Calu3 (cell line): ENCODE data around the gene ASB2. TPM values are rescaled to one million over a fixed set of nuclear protein-coding genes. Genes with fewer than 3 reads are reported as not detected.

Experiments used
- BruUV-seq: library from RNA; stranded (reverse); fragments of 400-500 nt; replicated peaks from 2 replicates; lab custom pipeline; 2021; lab: Mats Ljungman, UMichigan
- CTCF ChIA-PET: fragments of 300-600 bp; sonication (Branson Sonifier 250); formaldehyde crosslinking; loops from one replicate; lab custom pipeline; 2022; ENCODE audit warnings: antibody characterized with exemption; lab: Charles Lee
- DNase-seq: peaks from one replicate; pipeline ENCODE4 v3.0.0; 2022
- H3K27ac Mint-ChIP-seq: one replicate; pipeline ENCODE4 v1.8.0; 2022; ENCODE audit warnings: mixed read lengths; ENCODE audit not compliant: unreplicated experiment
- H3K27me3 Mint-ChIP-seq: one replicate; pipeline ENCODE4 v1.8.0; 2022; ENCODE audit warnings: mixed read lengths; ENCODE audit not compliant: unreplicated experiment
- H3K36me3 Mint-ChIP-seq: one replicate; pipeline ENCODE4 v1.8.0; 2022; ENCODE audit warnings: mild to moderate bottlenecking, moderate library complexity, mixed read lengths; ENCODE audit not compliant: insufficient read depth, unreplicated experiment
- H3K4me1 Mint-ChIP-seq: one replicate; pipeline ENCODE4 v1.8.0; 2022; ENCODE audit warnings: mild to moderate bottlenecking, low read depth, mixed read lengths; ENCODE audit not compliant: unreplicated experiment
- H3K4me3 Mint-ChIP-seq: one replicate; pipeline ENCODE4 v1.8.0; 2022; ENCODE audit warnings: mild to moderate bottlenecking, low read depth, moderate library complexity, mixed read lengths; ENCODE audit not compliant: unreplicated experiment
- H3K9me3 Mint-ChIP-seq: one replicate; pipeline ENCODE4 v1.8.0; 2022; ENCODE audit warnings: low read depth, mixed read lengths; ENCODE audit not compliant: unreplicated experiment
- CTCF ChIP-seq: fragments of 200-600 bp; IDR thresholded peaks from one replicate; pipeline ENCODE4 v1.8.0; 2022; ENCODE audit warnings: antibody characterized with exemption; ENCODE audit not compliant: unreplicated experiment
- intact Hi-C: fragments of 100-400 bp; cut with micrococcal nuclease; formaldehyde crosslinking; loops from one replicate; pipeline ENCODE4 v1.10.0; 2022; ENCODE audit not compliant: unreplicated experiment
- total RNA-seq: library from RNA; stranded (reverse); gene quantifications from 2 replicates; pipeline ENCODE4 v1.2.3, GENCODE V29; 2022

Gene ASB2
- total RNA-seq, 1 experiment from 2014 or later: 0.19 TPM

- Mint-ChIP-seq H3K4me1 (peaks cover 26% of the 10 kb centered on the region), H3K4me3 (no peak overlapping the region), H3K27ac (no peak overlapping the region), H3K9me3 (no peaks in the 10 kb centered on the region), H3K36me3 (peaks cover 5% of the 10 kb centered on the region), H3K27me3 (no peaks in the 10 kb centered on the region)
- CTCF ChIA-PET: interaction anchor here (1.5 to 4.0 kb wide), 2 partner anchors 43 to 61 kb away, joined by 3 to 29 read pairs; no protein-coding TSS in a partner anchor
- TF ChIP-seq CTCF: peak; percentile 89
- peak; percentile 66 for DNase-seq
- no TSS peak for BruUV-seq
- intact Hi-C loops: loop anchor here (1.0 kb wide), 1 partner anchor 61 kb away; no protein-coding TSS in a partner anchor
Observed at GRCh38 chr14:94001501-94002396, 25.4 kb upstream of the ASB2 start.

GRCh38 chr14:94001016-94001415, 24.6 kb upstream of the ASB2 start:
- Mint-ChIP-seq H3K36me3 (peaks cover 6% of the 10 kb centered on the region), H3K9me3 (no peaks in the 10 kb centered on the region), H3K4me3 (no peak overlapping the region), H3K27ac (no peak overlapping the region), H3K4me1 (peaks cover 29% of the 10 kb centered on the region), H3K27me3 (no peaks in the 10 kb centered on the region)
- CTCF ChIA-PET: interaction anchor here (0.9 to 4.0 kb wide), 4 partner anchors 22 to 60 kb away, joined by 3 to 29 read pairs (median 3); no protein-coding TSS in a partner anchor
- BruUV-seq: no TSS peak
- DNase-seq: no peak
- TF ChIP-seq CTCF: no peak
- intact Hi-C loops: loop anchor here (1.0 kb wide), 1 partner anchor 61 kb away; no protein-coding TSS in a partner anchor

- TF ChIP-seq CTCF: no peak
- Mint-ChIP-seq H3K36me3 (peaks cover 10% of the 10 kb centered on the region), H3K27me3 (no peaks in the 10 kb centered on the region), H3K4me3 (no peak overlapping the region), H3K4me1 (peaks cover 33% of the 10 kb centered on the region), H3K9me3 (no peaks in the 10 kb centered on the region), H3K27ac (no peak overlapping the region)
- DNase-seq: no peak
- CTCF ChIA-PET: interaction anchor here (0.9 to 4.0 kb wide), 5 partner anchors 21 to 97 kb away, joined by 3 to 29 read pairs (median 3); no protein-coding TSS in a partner anchor
- intact Hi-C loops: no loop called here
- no TSS peak for BruUV-seq
Observed at GRCh38 chr14:94000267-94000666, 23.9 kb upstream of the ASB2 start.

- H3K27ac Mint-ChIP-seq: no peak overlapping the region
- H3K27me3 Mint-ChIP-seq: no peaks in the 10 kb centered on the region
- no peak for TF ChIP-seq CTCF
- intact Hi-C loops: no loop called here
- DNase-seq: no peak
- CTCF ChIA-PET: interaction anchor here (1.2 to 4.0 kb wide), 2 partner anchors 59 to 96 kb away, joined by 4 to 29 read pairs; no protein-coding TSS in a partner anchor
- H3K4me3 Mint-ChIP-seq: no peak overlapping the region
- H3K36me3 Mint-ChIP-seq: peaks cover 10% of the 10 kb centered on the region
- no TSS peak for BruUV-seq
- no peaks in the 10 kb centered on the region for H3K9me3 Mint-ChIP-seq
- H3K4me1 Mint-ChIP-seq: peaks cover 28% of the 10 kb centered on the region
Observed at GRCh38 chr14:93999573-93999972, 23.2 kb upstream of the ASB2 start.
